Omental fat pad (tissue), 4 donors: ENCODE measurements around the gene WDR27. TPM values are rescaled to one million over a fixed set of nuclear protein-coding genes. Genes with fewer than 3 reads are reported as not detected.

ENCODE experiments used
- ATAC-seq: fragments of 150-250 bp; one replicate; pipeline ENCODE4 v1.9.1; 2016; ENCODE audit warnings: mild to moderate bottlenecking, moderate library complexity; ENCODE audit not compliant: low FRiP score
- DNase-seq: peaks from one replicate; pipeline ENCODE4 v3.0.0-alpha.2; 2019; ENCODE audit warnings: low spot score
- CTCF ChIP-seq, 3 donors: fragments of 450-650 bp; IDR thresholded peaks; one replicate each; pipeline ENCODE4 v1.5.1; 2016 to 2017; ENCODE audit warnings: antibody characterized with exemption in 3 of 3, mild to moderate bottlenecking in 3 of 3, moderate library complexity in 2 of 3
- total RNA-seq, 4 donors: library from RNA; depleted of rRNA; stranded (reverse); fragments of >200 nt; gene quantifications; one replicate each; pipeline ENCODE4 v1.1.0, GENCODE V29; 2016

WDR27 gene
- total RNA-seq, 4 donors from 2014 or later: 18.9 to 35.9 (median 21.7) TPM

DNA sequence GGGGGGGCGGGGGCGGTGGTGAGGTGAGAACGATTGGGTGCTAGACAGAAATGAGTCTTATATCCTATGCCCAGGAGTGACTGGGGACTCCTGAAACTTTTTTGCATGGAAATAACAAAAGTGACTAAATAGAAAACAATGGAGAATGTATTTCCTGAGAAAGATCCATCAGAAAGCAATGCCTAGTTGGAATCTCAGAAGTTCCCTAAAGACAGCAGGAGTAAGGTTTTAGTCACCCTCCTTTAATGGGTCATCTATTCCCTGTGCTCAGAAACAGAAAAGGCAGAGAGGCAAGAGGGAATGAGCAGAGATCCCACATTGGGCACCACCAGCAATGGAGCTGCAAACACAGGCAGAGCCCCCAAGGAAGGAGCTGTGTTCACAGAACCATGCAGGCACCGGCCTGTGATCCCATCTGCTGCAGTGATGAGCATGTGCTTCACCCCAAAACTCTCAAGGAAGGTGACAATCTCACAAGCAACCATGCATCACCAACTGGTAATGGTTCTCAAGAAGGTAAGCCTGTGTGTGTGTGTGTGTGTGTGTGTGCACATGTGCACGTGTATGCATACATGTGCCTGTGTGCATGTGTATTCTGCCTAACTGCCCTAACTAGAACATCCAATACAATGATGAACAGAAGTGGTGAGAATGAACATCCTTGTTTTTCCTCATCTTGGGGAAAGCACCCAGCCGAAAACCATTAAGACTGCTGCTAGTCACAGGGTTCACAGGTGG lies 168.4 kb downstream of the WDR27 start:
- DNase-seq (no peak), ATAC-seq (no peak)
- no peak for TF ChIP-seq CTCF (IDR thresholded peaks at IDR 0.05)

- ATAC-seq (no peak), DNase-seq (no peak)
- TF ChIP-seq CTCF (IDR thresholded peaks at IDR 0.05): no peak
Measured at GRCh38 chr6:169530752-169531123, 171.1 kb downstream of the WDR27 start.

- ATAC-seq (no peak), DNase-seq (no peak)
- no peak for TF ChIP-seq CTCF (IDR thresholded peaks at IDR 0.05)
Measured at GRCh38 chr6:169529931-169530751, 171.7 kb downstream of the WDR27 start.

- no peak for ATAC-seq
- no peak for DNase-seq
- no peak for TF ChIP-seq CTCF (IDR thresholded peaks at IDR 0.05)
Measured at GRCh38 chr6:169528755-169529154, 173.1 kb downstream of the WDR27 start.

DNA sequence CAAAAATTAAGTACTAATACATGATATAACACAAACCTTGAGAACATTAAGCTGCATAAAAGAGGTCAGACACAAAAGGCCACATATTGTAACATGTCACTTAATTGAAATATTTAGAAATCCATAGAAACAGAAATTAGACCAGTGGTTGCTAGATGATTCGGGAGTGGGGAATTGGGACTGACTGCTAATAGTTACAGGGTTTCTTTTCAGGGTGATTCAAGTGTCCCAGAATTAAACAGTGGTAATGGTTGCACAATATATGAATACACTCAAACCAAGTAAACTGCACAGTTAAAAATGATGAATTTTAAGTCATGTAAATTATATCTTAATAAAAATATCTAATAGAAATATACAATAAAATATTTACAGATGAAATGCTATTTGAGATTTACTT lies 174.5 kb downstream of the WDR27 start:
- DNase-seq (no peak), ATAC-seq (no peak)
- TF ChIP-seq CTCF (IDR thresholded peaks at IDR 0.05): no peak

- no peak for TF ChIP-seq CTCF (IDR thresholded peaks at IDR 0.05)
- no peak for ATAC-seq
- DNase-seq: no peak
Measured at GRCh38 chr6:169521825-169522224, 180.0 kb downstream of the WDR27 start.
